Measurements from ENCODE around the gene LETM1. TPM values are rescaled to one million over a fixed set of nuclear protein-coding genes. Genes with fewer than 3 reads are reported as not detected.

LETM1 gene
- total RNA-seq, 2 donors from 2014 or later = 76.2 to 139 TPM

DNA sequence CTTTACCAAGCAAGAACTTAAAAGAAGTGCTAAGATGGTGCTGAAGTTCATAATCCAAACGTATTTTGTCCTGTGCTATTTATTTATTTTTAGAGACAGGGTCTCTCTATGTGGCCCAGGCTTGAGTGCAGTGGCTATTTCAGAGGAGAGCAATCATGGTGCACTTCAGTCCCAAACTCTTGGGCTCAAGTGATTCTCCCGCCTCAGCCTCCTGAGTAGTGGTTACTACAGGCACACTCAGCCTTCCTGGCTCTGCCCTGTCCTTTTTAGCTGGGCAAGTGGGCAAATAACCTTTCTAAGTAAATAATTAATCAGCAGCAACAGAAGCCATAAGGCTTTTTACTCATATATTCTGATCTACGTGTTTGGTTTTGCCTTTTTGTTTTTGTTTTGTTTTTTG is 17.8 kb upstream of the LETM1 start:
- H3K9ac ChIP-seq (ENCODE audit: low read depth in 2 of 2, low read length in 2 of 2) = peak overlapping the region in 1 of 2 donors; percentile 88
- peak overlapping the region; percentile 55 for H3K27ac ChIP-seq
- TF ChIP-seq, protein P1, sequence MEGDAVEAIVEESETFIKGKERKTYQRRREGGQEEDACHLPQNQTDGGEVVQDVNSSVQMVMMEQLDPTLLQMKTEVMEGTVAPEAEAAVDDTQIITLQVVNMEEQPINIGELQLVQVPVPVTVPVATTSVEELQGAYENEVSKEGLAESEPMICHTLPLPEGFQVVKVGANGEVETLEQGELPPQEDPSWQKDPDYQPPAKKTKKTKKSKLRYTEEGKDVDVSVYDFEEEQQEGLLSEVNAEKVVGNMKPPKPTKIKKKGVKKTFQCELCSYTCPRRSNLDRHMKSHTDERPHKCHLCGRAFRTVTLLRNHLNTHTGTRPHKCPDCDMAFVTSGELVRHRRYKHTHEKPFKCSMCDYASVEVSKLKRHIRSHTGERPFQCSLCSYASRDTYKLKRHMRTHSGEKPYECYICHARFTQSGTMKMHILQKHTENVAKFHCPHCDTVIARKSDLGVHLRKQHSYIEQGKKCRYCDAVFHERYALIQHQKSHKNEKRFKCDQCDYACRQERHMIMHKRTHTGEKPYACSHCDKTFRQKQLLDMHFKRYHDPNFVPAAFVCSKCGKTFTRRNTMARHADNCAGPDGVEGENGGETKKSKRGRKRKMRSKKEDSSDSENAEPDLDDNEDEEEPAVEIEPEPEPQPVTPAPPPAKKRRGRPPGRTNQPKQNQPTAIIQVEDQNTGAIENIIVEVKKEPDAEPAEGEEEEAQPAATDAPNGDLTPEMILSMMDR (IDR thresholded peaks at IDR 0.05) = no peak

DNA sequence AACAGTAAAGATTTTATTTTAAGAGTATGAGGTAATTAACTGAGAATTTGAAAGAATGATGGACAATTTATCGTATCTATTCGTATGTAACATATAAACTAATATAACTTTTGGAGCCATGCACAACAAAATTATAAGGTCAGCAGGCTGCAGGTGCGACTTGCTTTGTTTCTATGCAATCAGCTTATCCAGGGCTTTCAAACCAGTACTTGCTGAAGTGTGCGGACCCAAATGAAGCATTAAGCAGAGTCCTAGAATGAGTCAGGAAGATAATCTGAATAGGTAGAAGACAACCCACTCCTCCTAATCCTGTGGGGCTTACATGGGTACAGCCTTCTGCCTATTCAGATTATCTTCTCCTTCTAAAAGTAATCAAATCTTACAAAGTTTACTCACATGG is 17.3 kb upstream of the LETM1 start:
- no peaks in the 10 kb centered on the region for H3K36me3 ChIP-seq
- TF ChIP-seq, protein P1 (IDR thresholded peaks at IDR 0.05) = no peak
- no peaks in the 10 kb centered on the region for H3K9me3 ChIP-seq
- DNase-seq = no peak
- H3K4me3 ChIP-seq = no peak overlapping the region
- H3K9ac ChIP-seq (ENCODE audit: low read depth in 2 of 2, low read length in 2 of 2) = peak overlapping the region in 1 of 2 donors; percentile 88
- no peaks in the 10 kb centered on the region for H3K27me3 ChIP-seq
- peaks cover 8% of the 10 kb centered on the region for H3K4me1 ChIP-seq
- intact Hi-C loops (cut with DNase I) = no loop called here
- peak overlapping the region; percentile 55 for H3K27ac ChIP-seq

More for the DNA sequence above, 17.8 kb upstream of the LETM1 start:
- intact Hi-C loops (cut with DNase I) = no loop called here
- Histone ChIP-seq H3K9me3 (no peaks in the 10 kb centered on the region), H3K27me3 (no peaks in the 10 kb centered on the region), H3K4me1 (peaks cover 8% of the 10 kb centered on the region), H3K36me3 (no peaks in the 10 kb centered on the region), H3K4me3 (no peak overlapping the region)
- DNase-seq = peak; percentile 37

DNA sequence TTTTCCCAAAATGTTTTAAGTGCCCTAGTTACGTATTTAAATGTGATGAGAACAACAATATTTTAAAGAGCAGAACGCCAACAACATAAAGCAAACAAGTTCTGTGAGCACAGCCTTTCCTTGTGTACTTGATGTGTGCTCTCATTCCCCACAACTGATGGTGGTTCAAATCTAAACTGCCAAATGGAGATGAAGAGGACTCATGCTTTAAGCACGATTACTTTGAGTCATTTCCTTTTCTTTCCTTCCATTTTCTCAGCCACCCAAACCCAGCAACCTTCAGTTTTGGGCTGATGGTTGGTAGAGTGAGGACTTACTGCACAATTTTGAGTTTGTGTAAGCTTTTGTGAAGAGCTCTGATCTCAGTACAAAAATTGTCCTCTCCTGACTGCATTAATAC is 16.9 kb upstream of the LETM1 start:
- DNase-seq = no peak
- Histone ChIP-seq H3K9ac (ENCODE audit: low read depth in 2 of 2, low read length in 2 of 2) (peak overlapping the region in 1 of 2 donors; percentile 88), H3K27ac (peak overlapping the region; percentile 55), H3K27me3 (no peaks in the 10 kb centered on the region), H3K36me3 (no peaks in the 10 kb centered on the region), H3K4me1 (peaks cover 8% of the 10 kb centered on the region), H3K4me3 (no peak overlapping the region), H3K9me3 (no peaks in the 10 kb centered on the region)
- TF ChIP-seq, protein P1 (IDR thresholded peaks at IDR 0.05) = no peak
- intact Hi-C loops (cut with DNase I) = no loop called here

DNA sequence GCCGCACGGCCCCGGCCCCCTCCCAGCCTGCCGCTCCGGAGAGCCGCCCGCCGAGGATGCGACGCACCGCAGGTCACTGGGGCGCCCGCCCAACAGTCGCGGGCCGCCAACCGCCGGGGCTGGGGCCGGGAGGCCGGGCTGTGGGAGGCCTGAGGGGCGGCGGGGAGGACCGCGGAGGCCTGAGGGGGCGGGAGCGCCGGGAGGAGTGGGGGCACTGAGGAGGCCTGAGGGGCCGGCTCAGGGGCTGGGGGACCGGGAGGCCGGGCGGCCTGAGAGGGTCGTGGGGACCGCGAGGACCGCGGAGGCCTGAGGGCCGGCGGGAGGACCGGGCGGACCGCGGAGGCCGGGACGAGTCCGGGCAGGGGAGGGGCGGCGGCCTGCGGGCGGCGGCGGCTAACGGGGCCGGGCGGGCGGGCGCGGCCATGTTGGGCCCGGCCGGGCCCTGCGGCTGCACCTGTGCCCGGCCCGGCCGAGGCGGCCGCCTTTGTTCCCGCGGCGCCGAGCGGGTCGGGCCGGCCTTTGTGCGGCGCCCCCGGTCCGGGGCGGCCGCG is 15.6 kb upstream of the LETM1 start:
- no peaks in the 10 kb centered on the region for H3K27me3 ChIP-seq
- H3K4me1 ChIP-seq = peaks cover 8% of the 10 kb centered on the region
- peak overlapping the region; percentile 81 for H3K27ac ChIP-seq
- no peaks in the 10 kb centered on the region for H3K36me3 ChIP-seq
- no peaks in the 10 kb centered on the region for H3K9me3 ChIP-seq
- intact Hi-C loops (cut with DNase I) = no loop called here
- peak overlapping the region; percentile 70 for H3K4me3 ChIP-seq
- DNase-seq = peak; percentile 37
- TF ChIP-seq, protein P1 (IDR thresholded peaks at IDR 0.05) = no peak
- peak overlapping the region in 1 of 2 donors; percentile 71 for H3K9ac ChIP-seq (ENCODE audit: low read depth in 2 of 2, low read length in 2 of 2)

DNA sequence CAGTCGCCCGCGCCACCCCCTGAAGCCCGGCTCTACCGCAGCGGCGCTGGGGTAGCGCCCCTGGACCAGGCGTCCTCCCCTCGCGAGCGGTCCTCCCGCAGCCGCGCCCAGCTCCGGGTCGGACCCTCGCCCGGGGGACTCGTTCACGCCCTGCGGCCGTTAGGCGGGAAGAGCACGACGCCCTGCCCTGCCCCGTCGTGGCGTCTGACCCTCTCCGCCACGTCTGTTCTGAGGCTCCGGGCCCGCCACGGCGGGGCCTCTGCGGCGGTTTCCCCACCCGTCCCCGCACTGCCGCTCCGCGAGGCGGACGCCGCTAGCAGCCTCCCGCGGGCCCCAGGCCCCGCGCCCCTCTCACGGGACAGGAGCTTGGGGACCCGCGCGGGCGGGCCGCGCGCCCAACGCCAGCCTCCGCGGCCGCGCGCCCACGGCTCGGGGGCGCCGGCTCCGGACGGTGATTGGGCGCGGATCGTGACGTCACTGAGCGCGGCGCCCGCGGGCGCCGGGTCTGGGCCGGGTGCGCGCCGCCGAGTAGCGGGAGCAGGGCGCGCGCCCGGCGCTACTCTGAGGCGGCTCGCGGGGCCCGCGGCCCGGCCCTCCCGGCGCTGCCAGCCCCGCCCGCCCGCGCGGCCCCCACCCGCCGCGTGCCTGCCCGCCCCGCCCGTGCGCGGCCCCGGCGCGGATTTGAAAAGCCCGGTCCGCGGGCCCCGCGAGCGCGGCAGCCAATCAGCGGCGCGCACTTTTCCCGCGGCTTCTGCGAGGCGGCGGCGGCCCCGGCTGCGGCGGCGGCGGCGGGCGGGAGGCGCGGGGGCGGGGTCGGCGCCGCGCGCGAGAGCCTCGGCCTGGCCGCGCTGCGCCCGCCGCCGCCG is 14.9 kb upstream of the LETM1 start, which contains the start of gene NSD2:
Gene NSD2 (plus strand): TSS at position 816 of the 866 bp plus-strand sequence. CDS start 29,262 bp downstream, outside the sequence.
- Histone ChIP-seq H3K9ac (ENCODE audit: low read depth in 2 of 2, low read length in 2 of 2) (peak within 1 kb of the TSS; percentile 88 to 98), H3K36me3 (no peaks in the 10 kb centered on the region), H3K27me3 (no peaks in the 10 kb centered on the region), H3K4me1 (peaks cover 8% of the 10 kb centered on the region), H3K9me3 (no peaks in the 10 kb centered on the region), H3K4me3 (peak within 1 kb of the TSS; percentile 75), H3K27ac (peak within 1 kb of the TSS; percentile 100)
- TF ChIP-seq, protein P1 (IDR thresholded peaks at IDR 0.05) = no peak
- peak; percentile 89 for DNase-seq
- intact Hi-C loops (cut with DNase I) = no loop called here

All from colonic mucosa (tissue), 4 donors.